ENCODE results near the gene DPH2.

DNA sequence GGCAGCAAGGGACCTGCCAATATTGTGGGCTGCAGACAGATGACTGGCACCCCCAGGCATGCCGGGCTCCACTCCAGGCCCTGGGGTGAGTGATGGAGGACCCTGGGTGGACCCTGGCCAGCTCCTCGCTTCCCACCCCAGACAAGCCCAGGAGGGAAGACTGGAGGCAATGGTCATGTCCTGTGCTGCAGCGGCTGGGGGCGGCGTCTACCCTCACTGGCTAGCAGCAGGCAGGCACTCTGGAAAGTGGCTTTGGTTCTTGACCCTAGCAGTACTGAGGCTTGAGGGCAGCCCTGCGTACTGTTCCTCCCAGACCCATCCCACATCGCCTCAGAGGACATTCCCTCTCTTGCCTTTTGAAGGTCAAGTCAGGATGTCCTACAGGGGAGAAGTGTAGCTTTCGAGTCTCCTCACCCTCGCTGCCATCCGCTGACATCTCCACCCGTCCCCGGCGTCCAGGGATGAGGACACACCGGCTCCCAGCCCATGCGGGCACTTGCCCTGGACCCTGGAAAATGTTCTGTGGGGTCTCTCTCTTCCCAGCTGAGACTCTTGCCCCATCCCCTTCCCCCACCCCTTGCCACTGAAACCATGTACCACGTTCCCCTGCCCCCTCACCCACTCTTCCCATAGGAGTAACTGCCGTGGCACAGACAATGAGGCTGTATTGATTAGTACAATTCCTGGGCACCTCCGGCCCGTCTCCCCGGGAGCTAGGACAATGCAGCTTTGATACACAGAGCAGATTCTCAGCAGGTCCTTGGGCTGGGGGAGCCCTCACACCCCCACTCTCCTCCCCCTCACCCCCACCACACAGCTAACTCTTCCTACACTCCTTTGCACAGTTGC, 46.5 kb downstream of the DPH2 start:
- TF ChIP-seq POLR2A (IDR thresholded peaks at IDR 0.05) (no peak), POLR2AphosphoS5 (IDR thresholded peaks at IDR 0.05) (no peak), EP300 (IDR thresholded peaks at IDR 0.05) (no peak)
- TF ChIP-seq, protein P1, sequence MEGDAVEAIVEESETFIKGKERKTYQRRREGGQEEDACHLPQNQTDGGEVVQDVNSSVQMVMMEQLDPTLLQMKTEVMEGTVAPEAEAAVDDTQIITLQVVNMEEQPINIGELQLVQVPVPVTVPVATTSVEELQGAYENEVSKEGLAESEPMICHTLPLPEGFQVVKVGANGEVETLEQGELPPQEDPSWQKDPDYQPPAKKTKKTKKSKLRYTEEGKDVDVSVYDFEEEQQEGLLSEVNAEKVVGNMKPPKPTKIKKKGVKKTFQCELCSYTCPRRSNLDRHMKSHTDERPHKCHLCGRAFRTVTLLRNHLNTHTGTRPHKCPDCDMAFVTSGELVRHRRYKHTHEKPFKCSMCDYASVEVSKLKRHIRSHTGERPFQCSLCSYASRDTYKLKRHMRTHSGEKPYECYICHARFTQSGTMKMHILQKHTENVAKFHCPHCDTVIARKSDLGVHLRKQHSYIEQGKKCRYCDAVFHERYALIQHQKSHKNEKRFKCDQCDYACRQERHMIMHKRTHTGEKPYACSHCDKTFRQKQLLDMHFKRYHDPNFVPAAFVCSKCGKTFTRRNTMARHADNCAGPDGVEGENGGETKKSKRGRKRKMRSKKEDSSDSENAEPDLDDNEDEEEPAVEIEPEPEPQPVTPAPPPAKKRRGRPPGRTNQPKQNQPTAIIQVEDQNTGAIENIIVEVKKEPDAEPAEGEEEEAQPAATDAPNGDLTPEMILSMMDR (IDR thresholded peaks at IDR 0.05): no peak
